Activated CD8-positive, alpha-beta memory T cell treated with anti-CD3 and anti-CD28 coated beads, Interleukin-2, amount 50 U/mL, for 1 hour (primary cell): ENCODE measurements around the gene ENTPD5.
"Not testable (repeated sequence)": the region's sequence is repeated elsewhere in the genome, so short reads cannot be mapped to it uniquely, and the experiment has no call there.

ENCODE experiments used
- DNase-seq: peaks from one replicate; pipeline ENCODE4 v3.0.0-alpha.2; 2020; ENCODE audit errors: extremely low read depth

ENTPD5 gene

DNA sequence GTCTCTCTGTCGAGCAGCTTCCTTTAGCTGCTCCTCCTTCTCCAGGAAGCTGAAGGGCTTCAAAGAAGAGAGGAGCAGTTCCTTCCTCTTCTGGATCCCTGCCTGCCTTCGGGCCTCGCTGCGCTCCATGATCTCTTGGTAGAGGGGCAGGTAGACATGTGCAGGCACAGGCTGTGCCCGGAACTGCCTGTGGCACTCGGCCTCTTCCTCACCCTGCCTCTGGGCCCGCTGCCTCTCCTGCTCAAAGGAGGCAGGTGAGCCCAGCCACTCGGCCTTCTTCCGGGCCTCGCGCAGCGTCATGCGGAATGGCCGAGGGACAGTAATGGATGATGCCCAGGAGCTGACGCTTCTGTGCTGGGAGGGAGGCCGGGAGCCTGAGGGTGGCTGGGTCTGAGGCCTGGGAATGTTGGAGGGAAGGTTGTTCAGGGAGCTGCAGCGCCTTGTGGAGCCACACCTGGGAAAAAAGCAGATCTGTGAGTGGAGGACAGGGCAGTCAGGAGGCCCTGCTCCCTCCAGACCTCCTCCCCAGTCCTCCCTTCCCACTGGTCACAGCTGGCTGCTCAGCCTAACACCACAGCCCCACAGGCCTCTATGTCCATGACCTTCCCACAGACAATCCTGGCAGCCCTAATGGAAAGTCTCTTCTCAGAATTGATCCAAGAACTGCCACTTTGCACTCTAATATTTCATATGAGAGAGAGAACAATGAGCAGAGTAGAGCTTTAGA, 74.5 kb downstream of the ENTPD5 start:
- DNase-seq, result no peak

GRCh38 chr14:73943083-73943482, 76.0 kb downstream of the ENTPD5 start:
- DNase-seq, result no peak

DNA sequence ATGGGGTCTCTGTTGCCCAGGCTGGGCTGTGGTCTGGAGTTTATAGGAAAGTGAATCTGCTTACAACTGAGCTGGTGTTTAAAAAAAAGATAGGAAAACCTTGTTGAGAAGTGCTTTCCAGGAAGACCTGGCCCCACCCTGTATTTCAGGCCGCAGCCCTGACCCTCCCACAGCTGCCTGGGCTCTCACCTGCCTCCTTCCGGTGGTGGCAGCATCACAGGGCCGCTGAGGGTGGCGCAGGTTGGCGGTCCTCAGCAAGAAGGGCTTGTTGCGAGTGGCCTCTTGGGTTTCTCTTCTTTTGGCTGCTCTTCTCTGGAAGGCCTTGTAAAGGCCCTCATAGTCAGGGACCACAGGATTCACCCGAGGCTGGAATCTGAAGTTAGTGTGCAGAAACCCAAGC, 76.9 kb downstream of the ENTPD5 start:
- DNase-seq, result no peak

DNA sequence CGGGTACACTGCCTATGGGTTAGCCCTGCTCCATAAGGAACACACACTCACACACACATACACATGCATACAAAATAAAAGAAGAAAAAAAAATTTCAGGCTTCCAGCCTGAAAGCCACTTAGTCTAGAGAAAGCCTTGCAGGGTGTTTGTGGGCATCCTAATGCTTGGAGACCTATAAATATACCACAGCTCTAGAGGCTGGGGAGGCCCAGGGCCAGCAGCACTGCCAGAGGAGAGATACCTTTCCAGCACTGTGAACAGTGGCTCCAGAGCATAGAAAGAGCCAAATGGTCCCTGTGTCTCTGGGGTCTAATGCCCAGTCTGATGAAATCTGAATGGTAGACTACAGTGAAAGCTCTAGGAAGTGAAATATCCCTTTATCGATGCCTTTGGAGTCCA, 82.1 kb downstream of the ENTPD5 start:
- no peak for DNase-seq

DNA sequence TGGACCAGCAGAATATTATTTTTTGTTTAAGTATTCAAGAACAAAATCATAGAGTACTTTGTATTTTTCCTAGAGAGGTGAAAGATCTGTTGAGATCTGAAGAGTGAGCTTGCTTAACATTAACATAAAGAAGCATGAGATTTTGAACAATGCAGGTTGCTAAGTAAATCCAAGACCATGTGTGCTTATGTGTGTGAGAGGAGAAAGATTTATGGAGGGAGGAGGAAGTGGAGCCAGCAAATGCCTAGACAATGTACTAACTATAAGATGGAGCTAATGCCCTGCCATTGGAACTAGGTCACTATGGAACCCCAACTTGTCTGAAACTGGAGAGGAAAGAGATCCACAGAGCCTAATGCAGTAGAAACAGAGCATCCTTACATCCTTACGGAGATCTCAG, 82.5 kb downstream of the ENTPD5 start:
- no peak for DNase-seq

- DNase-seq, result no peak
These were observed 83.4 kb downstream of the ENTPD5 start for GRCh38 chr14:73935666-73936065.

- DNase-seq, result no peak
These were observed 94.8 kb downstream of the ENTPD5 start for GRCh38 chr14:73924337-73924736.

GRCh38 chr14:73919457-73919856, 99.6 kb downstream of the ENTPD5 start:
- not testable (repeated sequence) for DNase-seq

DNA sequence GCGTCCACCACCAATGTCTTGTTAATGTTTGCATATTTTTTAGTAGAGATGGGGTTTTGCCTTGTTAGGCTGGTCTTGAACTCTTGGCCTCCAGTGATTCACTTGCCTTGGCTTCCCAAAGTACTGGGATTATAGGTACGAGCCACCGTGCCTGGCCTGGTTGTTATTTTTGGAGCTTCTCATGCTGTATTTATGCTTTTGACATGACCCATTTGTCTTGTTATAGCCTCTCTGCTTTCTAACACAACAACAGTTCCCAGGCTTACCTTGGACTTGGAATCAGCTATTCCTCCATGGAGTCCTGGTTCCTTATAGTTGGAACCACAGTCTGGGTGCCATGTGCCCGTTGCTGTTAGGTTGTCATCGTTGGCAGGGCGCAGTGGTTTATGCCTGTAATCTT, 102.8 kb downstream of the ENTPD5 start:
- DNase-seq, result no peak

- no peak for DNase-seq
These were observed 105.8 kb downstream of the ENTPD5 start for GRCh38 chr14:73913256-73913655.

DNA sequence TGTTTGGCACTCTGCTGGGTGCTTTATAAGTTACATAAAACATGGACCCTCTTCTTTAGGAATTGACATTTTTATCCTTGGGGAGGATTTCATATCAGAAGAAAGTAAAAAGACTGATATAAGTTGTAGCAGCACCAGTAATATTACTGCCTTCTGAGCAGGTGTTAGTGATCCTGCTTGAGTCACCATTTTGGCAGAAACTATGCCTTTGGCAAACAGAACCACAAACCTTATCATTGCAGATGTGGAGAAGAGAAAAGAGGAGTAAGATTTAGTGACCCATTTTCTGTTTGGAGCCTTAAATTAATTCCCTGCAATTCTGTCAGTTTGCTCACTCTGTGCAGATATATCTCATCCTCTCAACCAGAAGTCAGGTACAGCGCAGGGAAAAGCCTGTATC, 109.4 kb downstream of the ENTPD5 start:
- DNase-seq, result no peak
